T-helper 2 cell treated with Interferon-gamma antibody and Interleukin-4, amounts not matched to agents 100 ng/mL and 5 ng/mL, for 36 hours (primary cell): ENCODE measurements around the gene M1AP. TPM values are rescaled to one million over a fixed set of nuclear protein-coding genes. Genes with fewer than 3 reads are reported as not detected.

Experiments
- intact Hi-C: fragments of 100-400 bp; cut with micrococcal nuclease; formaldehyde crosslinking; loops from one replicate; pipeline ENCODE4 v1.15.1; 2023
- total RNA-seq: library from RNA; stranded (reverse); gene quantifications from 2 replicates; pipeline ENCODE4 v1.2.3, GENCODE V29; 2022

The M1AP gene
- total RNA-seq, 1 donor from 2014 or later, result 0.09 TPM

DNA sequence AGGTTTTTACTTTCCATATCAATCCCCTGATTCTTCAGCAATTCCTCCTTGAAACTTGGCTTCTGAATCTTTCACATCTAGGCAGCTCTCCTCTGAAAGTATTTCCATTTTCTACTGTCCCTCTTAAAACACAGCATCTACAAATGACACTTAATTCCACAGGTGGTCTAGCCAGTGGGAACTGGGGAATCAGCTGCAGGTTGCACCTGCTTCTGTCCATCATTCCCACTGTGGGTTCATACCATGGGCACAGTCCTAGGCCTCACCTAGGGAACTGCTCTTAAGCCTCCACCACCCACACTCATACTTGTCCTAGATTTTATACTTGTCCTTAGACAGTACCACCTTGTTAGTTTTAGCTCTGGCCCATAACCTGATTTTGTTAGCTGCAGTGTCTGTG, 96.6 kb downstream of the M1AP start:
- intact Hi-C loops, result loop anchor here (10.0 kb wide), 1 partner anchor 283 kb away; the partner anchor contains the start of gene HK2

DNA sequence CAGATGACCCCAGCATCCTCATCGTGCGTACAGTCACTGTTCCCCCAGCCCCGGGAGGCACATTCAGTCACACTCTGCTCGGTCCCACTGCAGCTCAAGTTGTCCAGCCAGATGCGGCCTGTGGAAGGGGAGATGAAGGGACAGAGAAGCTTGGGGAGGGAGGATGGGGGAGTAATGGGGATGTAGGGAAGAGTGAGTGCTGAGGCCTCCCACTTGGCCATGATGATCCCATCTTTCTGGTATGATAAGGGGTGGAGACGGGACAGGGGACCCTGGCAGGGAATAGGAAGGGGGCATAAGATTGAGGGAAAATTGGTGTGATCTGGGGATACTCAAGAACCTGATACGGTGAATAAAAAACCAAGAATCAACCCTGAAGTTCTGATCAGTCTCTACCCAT, 97.9 kb downstream of the M1AP start:
- intact Hi-C loops, result loop anchor here (10.0 kb wide), 1 partner anchor 285 kb away; the partner anchor contains the start of gene HK2

DNA sequence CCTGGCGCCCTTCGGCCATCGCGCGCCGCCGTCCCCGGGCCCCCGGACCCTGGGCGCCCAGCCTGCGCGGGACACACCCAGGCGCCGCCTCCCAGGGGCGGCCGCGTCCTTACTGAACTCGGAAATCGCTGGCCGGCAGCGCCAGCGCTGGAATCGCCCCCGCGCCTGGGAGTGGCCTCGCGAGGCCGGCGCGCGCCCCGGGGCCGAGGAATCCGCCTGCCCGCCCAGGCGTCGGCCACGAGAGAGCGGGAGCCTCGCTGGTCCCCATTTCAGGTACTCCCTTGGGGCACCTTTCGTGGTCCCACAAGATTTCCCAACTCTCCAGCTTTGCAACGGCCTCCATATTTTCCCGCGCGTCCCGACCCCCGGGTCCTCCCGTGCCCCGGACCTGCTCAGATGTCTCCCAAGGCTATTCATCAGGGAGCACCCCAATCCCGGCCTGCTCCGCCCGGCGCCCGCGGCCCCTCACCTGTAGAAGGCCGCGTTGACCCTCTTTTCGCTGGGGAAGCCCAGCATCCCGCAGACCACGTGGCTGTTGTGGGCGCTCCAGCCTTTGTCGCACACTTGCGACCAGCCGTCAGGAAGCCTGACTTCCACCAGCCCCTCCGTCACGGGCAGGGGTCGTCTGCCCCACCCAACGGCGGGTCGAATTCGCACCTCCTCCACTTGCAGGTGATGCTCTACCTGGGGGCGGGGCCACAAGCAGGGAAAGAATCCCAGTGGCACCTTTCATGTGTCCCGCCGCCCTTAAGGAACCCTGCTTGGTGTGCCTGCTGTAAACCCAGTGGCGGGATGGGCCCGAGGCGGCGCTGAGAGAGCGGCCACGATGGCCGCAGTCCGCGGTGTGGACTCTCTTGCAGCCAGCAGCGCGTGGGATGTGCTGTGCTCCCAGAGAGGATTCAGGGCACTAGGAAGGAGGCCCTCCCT, 99.0 kb downstream of the M1AP start:
- intact Hi-C loops, result no loop called here

DNA sequence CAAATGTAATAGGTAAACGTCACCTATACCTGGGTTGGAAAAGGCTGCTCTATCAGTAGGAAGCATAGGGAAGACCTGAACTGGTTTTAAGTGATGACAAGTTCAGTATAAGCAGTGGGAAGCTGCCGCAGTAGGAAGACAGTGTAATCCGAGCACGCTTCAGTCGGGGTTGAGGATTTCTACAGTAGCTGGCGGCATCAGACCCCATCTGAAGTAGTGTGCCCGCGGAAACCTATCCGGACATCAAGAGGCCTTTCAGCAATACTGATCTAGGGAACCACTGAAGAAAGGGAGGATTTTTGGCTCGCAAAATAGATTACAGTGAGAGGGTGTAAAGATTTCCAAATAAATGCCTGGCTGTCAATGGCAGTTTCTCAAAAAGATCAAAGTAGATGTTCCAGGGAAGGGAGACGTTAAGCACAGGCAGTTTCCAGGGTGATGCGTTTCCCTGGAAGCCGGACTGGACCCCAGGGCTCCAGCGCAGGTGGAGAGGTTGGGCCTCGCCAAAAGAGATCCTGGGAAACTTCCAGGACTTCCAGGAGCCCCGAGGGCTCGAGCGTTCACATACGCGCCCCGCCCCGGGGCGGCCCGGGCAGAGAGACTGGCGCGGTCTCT, 99.7 kb downstream of the M1AP start:
- intact Hi-C loops, result no loop called here

DNA sequence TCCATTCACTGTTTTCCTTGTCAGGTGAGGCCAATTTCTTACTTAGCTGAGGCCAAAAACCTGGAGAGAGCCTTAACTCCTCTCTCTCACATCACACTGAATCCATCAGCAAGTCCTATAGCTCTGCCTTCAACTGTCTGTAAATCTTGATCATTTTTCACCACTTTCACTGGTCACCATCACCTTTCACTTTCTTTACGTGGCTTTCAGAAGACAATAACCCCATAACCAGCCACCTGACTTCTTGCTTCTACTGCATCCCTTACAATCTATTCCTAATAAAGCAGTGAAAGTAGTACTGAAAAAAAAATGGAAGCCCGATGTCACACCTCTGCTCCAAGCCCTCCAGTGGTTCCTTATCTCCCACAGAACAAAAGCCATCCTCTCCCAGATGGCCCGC, 102.1 kb downstream of the M1AP start:
- intact Hi-C loops, result no loop called here

DNA sequence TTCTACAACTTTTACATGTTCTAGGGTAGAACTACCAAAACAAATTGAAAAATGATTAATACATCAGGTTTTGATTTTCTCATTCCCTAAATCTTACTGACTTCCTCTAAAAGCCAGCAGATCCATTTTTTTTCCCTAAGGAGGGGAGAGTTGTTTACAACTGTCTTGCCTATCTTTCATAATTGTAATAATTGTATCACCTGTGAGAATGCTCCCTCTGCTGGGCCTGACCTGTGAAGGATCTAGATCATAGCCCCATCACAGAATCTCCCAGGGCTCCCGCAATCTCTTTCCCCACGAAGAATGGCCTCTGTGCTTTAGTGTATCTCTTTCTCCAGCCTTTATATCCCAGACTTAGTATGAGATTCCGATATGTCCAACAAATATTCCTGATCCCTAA, 103.5 kb downstream of the M1AP start:
- intact Hi-C loops, result no loop called here

DNA sequence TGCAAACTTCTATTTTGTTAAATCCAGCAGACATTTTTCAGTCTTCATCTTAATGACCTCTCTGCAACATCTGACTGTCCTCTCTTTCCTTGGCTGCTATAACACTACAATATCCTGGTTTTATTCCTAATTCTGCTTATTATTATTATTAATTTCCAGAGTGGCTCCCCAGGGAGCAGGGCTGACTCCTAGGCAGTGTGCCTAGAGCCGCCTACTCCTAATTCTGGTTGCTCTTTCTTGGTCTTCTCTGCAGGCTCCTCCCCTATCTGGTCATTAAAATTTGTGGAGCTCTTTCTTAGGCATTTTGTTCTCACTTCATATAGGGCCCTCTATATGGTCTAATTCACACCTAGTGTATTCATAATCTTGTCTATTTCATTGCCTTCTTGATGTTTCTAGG, 105.2 kb downstream of the M1AP start:
- intact Hi-C loops, result no loop called here

DNA sequence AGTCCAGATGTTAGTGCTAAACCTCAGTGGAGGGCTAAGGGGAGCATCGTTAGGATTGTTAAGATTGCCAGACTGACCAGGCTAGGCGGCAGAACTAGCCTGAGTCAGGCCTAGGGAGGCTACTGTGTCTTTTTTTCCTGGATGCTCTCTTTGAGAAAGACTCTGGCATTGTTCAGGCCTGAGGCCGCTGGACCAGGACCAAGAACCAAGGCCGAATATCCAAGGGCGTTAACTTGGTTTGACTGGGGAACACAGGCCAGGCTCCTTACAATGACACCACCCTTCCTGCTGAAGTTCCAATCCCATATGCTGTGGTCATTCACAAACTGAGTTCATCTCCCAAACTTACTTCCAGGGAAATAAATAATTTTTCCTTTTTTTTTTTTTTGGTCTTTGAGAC, 107.8 kb downstream of the M1AP start:
- intact Hi-C loops, result no loop called here

DNA sequence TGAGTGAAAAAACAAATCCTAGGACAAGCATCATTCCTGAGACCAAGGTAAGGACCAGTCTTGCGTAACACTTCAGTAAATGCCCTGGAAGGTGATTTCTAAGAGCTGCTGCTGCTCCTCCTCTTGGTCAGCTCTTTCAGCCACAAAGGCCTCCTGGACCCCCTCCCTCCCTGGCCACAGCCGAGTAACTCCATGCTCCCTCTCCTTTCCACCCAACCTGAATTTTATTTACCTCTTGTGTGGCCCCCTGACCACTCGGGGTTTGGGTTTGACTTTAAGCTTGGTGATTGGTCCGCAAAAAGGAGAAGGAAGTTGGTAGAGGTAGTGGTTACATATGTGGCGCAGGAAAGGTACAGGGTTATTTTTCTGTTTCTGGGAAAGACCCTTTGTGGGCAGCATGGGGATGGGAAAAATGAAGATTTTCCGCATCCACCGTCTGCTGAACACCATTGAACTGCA, 109.2 kb downstream of the M1AP start:
- intact Hi-C loops, result no loop called here

DNA sequence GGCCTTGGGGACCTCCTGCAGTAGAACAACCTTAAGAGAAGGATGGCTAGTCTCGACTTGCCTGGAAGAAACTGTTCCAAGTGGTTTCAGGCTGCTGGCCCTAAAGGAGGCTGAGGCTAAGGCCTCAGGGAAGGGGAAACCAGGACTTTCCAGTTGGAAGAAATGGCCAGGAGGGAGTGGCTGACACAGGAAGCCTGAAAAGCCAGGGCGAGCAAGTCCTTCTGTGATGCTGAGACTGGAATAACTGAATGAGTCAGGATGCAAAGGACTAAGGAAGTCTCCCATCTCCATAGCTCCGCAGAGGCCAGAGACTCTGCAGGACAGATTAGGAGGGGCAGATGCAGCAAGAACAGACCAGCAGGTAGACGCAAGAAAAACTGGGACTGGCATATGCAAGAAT, 111.0 kb downstream of the M1AP start:
- intact Hi-C loops, result no loop called here

DNA sequence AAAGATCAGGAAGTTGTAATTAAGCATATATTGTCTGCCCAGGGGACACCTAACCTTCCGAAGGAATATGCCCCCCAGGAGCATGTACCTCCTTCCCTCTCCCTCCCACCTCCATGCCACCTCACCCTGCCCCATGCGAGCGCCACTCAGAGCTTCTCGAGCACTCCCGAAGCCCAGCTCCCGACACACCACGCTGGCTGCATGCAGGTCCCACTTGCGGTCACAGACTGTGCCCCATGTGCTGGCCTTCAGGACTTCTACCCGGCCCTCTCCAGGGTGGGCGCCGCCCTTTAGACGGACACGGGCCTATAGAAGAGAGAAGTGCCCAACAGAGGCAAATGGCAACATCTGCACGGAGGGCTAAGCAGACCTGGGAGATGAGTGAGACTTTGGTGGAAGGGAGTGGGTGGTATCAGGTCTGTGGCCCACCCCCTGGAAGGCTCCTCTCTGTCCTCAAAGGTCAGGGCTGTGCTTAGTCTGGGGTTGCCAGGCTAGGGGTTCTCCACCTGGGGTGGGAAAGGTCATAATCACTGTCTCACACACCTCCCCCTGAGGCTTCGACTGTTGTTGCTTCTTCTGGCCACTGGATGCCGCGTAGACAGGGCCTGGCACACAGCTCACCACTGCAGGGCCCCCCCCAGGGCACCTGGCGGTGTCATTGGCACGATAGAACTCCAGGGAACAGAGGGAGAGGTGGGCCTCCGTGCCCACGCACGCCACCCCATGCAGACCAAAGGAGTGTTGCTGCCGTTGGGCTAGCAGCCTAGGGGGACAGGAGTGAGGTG, 111.8 kb downstream of the M1AP start:
- intact Hi-C loops, result no loop called here

DNA sequence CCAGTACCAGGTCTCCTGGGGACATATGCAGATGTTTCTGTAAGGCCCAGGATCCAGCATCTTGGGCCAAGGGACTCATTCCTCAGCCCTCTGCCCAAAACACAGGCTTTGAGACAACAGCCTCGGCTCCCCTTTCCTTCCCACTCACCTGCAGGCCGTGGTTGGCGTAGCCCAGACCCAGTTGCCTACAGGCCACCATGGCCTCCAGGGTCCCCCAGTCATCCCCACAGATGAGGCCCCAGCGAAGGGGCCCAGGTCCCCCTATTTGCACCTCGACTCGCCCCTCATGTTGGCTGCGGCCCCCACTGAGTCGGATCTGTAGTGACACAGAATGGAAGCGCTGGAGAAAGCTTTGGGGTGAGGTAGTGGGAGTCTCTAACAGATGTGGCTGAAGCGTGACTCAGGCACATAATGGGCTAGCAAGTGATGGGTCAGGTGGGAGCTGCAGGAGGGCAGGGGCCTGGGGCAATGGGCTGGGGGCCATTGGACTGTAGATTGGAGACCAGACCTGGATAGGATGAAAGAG, 112.6 kb downstream of the M1AP start:
- intact Hi-C loops, result no loop called here

DNA sequence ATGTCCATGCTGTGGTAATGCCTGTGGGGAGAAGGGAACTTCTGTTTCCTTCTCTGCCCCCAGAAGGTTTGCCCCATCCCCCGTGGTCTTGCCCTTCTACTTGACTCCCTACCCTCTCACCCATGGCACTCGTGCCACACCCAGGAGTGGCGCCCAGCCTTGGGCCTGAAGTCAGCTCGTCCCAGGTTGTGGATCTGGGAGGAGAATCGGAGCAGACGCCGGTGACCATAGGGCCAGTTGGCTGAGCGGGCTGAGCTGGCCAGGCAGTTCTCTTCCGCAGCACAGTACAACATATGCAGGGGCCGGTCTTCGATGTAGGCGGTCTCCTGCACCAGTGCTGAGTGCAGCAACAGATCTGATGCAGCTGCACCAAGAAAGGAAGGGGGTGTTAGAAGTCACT, 113.7 kb downstream of the M1AP start:
- intact Hi-C loops, result loop anchor here (5.0 kb wide), 1 partner anchor 37 kb away; the partner anchor contains the start of gene LBX2

DNA sequence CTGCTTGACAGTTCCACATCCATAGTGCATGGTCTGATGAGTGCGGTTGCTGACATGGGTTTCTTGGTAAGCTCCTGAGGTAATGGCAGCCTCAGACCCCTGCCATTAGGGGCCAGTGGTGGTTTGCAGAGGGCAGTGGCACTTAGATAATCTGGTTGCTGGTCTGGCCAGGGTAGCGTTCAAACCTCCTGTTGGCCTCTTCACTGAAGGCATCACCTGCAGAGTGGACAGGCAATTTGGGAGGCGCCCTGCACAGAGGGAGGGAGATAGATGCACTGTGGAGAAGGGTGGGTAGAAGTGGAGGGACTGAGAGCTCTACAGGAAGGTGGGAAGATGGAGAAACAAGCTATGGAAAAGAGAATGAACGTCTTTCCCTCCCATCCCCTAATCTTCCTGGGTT, 114.7 kb downstream of the M1AP start:
- intact Hi-C loops, result loop anchor here (5.0 kb wide), 1 partner anchor 36 kb away; the partner anchor contains the start of gene LBX2

DNA sequence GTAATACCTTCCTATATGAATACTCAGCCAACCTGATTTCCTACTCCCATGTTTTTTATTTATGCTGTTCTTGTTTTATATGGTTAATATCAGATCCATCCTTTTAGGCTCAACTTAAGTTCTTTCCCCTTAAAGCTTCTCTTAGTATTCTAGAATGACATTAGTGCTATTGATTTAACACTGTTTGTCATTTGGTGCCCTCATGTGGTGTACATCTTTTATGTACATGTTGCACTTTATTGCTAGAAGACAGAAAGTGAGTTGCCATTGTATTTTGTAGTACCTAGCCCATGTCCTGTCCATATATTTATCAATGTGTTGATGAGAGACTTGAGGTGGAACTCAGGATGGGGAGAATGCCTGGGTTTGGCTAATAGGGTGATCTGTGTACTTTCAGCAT, 115.9 kb downstream of the M1AP start:
- intact Hi-C loops, result loop anchor here (1.0 to 5.0 kb wide), 2 partner anchors 35 to 282 kb away; partner anchors contain the start of gene LBX2

DNA sequence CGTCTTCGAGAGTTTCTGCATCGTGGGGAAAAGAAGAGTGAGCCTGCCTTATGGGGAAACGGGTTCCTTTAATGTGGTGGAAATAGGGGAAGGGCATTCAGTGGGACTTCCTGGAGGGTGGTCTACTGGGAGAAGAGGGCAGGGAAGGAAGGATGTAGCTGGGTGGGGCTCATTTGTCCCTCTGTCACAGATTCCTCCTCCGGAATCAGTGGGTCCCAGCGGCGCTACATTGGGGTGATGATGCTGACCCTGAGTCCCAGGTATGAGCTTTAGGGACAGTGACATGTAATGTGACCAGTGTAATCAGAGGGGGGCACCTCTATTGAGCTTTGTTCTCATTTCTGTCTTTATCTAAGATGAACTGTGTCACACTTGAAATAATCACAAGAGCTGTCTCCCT, 116.5 kb downstream of the M1AP start:
- intact Hi-C loops, result loop anchor here (1.0 to 5.0 kb wide), 2 partner anchors 34 to 281 kb away; partner anchors contain the start of gene LBX2

DNA sequence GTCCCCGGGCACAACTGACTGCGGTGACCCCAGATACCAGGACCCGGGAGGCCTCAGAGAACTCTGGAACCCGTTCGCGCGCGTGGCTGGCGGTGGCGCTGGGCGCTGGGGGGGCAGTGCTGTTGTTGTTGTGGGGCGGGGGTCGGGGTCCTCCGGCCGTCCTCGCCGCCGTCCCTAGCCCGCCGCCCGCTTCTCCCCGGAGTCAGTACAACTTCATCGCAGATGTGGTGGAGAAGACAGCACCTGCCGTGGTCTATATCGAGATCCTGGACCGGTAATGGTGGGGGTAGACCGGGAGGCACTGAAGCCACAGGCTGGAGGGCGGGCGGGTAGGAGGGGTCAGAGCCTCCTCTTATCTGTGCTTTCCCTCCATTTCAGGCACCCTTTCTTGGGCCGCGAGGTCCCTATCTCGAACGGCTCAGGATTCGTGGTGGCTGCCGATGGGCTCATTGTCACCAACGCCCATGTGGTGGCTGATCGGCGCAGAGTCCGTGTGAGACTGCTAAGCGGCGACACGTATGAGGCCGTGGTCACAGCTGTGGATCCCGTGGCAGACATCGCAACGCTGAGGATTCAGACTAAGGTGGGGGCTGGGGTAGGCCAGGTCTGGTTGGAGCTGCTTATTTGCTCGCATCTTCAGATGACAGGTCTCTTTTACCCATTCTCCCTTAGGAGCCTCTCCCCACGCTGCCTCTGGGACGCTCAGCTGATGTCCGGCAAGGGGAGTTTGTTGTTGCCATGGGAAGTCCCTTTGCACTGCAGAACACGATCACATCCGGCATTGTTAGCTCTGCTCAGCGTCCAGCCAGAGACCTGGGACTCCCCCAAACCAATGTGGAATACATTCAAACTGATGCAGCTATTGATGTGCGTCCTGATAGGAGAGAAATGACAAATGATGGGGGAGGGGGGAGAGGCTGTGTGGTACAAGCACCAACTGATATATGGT, 117.6 kb downstream of the M1AP start:
- intact Hi-C loops, result loop anchor here (5.0 kb wide), 1 partner anchor 33 kb away; the partner anchor contains the start of gene LBX2

DNA sequence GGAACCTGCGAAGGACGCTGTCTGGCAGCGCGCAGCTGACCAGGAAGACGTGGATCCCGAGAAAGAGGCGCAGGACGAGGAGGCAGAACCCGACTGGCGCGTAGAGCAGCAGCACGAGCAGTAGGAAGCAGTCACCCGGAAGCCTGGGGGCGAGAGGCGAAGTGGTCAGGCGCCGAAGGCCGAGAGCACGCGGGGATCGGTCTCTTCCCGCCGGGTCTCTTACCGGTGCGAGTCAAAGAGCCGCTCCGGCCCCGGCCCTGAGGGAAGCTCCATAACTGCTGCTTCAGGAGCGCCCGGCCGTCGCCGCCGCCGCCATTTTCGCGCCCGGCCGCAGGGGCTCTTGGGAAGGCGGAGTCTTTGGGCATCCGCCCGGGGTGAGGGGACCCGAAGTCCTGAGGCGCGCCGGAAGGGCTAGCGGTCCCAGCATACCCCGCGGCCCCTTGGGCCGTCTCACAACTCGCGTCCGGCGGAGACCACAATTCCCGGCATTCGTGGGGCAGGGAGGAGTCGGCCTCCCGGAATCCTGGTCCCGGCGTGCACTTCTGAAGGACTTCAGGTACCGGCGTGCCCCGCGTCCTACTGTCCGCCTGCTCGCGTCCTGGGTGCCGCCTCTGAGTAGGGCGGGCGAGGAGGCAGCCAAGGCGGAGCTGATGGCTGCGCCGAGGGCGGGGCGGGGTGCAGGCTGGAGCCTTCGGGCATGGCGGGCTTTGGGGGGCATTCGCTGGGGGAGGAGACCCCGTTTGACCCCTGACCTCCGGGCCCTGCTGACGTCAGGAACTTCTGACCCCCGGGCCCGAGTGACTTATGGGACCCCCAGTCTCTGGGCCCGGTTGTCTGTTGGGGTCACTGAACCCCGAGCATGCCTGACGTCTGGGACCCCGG, 118.5 kb downstream of the M1AP start, which contains the start of the genes AUP1 and HTRA2:
AUP1 (minus strand) TSS at position 350 of the 882 bp plus-strand sequence; CDS start at position 273, 77 bp downstream.
HTRA2 (plus strand) TSS at position 577 of the 882 bp plus-strand sequence; CDS start at position 651, 74 bp downstream.
- intact Hi-C loops, result loop anchor here (1.0 to 5.0 kb wide), 11 partner anchors 15 to 793 kb away; partner anchors contain the start of genes C2orf81, DOK1, LBX2 and MRPL53
